ENCODE measurements around the gene TMEM132D.
"Not testable (repeated sequence)": the region's sequence is repeated elsewhere in the genome, so short reads cannot be mapped to it uniquely, and the experiment has no call there.

Gene TMEM132D

GRCh38 chr12:129208566-129208965 is 695.3 kb downstream of the TMEM132D start:
- DNase-seq, result no peak

- no peak for DNase-seq
Observed at GRCh38 chr12:129207084-129207483, 696.7 kb downstream of the TMEM132D start.

DNA sequence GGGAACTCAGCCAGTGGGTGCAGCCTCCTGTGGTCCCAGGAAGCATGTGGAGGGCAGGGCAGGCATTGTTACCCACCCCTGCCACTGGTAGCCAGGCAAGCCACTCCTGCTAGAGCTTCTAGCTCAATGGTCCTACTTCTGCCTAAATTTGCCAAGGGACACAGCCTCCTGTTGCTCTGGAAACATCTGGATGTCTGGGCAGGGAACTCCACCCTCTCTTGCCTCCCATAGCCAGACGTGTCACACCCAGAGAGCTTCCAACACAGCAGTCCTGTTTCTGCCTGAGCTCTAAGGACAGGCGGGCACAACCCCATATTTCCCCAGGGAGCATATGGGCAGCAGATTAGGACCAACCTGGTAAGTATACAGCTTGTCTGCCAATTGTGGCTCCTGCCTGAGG is 700.4 kb downstream of the TMEM132D start:
- no peak for DNase-seq

DNA sequence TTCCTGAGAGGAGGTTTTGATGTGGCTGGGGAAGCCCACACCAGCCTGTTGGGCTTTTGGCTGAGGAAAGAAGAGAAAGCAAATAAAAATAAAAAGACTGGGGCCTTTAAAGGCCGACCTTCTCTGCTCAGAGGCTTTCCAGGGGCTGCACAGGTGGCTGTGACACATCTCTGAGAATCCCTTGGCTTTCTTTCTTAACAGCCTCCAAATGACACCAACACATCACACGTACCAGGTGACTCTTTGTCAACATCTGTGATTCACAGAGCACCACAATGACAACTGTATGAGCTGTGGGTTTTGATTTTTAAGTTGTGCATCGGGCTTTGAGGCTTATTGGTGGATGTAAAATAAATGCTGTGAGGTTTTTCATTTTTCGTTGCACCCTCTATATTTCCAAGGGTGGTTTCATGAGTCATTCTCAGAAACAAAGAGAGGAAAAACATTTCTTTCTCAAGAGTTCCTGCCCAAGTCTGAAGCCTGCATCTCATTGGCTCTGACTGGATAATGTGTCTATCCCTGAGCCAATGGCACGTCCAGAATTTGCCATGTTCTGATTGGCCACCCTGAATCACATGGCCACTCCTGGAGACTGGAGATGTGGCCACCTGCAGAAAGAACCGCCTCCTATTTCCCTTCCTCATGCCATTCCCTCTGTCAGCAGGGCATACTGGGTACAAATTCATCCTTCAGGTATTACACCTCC is 701.6 kb downstream of the TMEM132D start:
- no peak for DNase-seq

DNA sequence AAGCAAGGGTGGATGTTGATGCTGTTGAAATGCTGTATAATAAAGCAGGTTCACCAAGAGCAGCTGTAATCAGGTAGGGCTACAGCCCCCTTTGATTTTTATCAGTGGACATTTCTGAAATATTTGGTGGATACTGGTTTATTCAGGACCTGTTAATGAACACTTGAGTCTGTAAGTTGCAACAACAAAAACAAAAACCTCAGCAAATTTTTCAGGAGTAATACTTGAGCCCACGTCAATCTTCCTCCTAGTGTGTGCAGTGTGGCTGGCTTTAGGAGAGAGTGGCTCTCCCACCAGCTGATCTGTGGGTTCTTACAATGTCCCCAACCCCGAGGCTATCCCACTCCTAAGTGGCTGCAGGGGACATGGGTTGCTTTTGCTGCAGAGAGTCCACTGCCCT is 702.8 kb downstream of the TMEM132D start:
- no peak for DNase-seq

DNA sequence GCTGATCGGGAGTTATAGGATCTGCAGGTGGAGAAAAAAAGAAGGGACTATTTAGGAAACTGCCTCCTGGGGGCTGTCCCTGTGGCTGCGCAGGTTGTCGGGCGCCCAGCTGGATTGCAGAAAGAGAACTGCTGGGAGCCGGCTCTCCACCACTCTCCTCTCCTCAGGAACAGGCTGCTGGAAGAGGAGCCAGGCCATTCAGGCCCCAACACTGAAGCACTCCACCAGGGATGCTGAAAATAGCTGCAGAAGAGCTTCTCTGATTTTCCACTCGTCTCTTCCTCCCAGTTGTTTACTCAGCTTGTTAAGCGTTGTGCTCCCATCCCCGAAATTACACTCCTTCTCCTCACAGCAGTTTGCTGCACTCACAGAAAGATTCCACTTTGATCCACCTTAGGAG is 703.2 kb downstream of the TMEM132D start:
- DNase-seq, result no peak

GRCh38 chr12:129196927-129197326 is 706.9 kb downstream of the TMEM132D start:
- no peak for DNase-seq

- no peak for DNase-seq
Observed at GRCh38 chr12:129195081-129195480, 708.7 kb downstream of the TMEM132D start.

DNA sequence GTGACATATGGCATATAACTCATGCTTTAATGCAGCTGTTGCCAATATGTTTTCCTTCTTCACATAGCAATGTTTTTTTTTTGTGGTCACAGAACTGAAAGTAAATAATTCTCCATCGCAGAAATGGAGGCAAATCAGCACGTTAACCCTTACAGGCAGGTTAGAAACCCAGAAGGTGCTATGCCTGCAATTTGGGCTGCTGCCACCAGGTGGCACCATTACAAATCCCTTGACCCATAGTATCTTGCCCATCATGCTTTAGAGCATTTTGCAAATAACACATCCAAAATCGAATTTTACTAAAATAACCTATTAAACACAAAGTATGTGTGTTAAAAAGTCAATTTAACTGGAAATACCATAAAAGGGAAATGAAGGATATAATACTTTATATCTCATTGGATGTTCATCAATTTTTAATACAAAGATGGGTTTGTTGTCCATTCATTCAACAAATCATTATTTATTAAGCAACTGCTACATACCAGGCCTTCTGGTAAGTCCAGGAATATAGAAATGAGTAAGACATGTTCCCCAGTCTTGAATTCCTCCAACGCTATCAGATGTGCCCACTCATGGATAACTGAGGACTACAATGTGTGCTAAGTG is 710.5 kb downstream of the TMEM132D start:
- no peak for DNase-seq

- DNase-seq, result no peak
Observed at GRCh38 chr12:129190827-129191226, 713.0 kb downstream of the TMEM132D start.

DNA sequence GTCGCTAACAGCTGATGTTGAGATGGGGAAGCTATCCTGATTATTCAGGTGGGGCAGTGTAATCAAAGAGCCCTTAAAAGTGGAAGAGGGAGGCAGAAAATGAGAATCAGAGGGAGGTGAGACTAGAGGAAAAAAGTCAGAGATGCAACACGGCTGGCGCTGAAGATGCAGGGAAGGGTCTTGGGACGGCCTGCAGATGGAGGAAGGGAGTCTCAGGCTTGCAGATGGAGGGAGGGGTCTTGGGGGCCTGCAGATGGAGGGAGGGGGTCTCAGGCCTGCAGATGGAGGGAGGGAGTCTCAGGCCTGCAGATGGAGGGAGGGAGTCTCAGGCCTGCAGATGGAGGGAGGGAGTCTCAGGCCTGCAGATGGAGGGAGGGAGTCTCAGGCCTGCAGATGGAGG is 713.9 kb downstream of the TMEM132D start:
- DNase-seq, result not testable (repeated sequence)

DNA sequence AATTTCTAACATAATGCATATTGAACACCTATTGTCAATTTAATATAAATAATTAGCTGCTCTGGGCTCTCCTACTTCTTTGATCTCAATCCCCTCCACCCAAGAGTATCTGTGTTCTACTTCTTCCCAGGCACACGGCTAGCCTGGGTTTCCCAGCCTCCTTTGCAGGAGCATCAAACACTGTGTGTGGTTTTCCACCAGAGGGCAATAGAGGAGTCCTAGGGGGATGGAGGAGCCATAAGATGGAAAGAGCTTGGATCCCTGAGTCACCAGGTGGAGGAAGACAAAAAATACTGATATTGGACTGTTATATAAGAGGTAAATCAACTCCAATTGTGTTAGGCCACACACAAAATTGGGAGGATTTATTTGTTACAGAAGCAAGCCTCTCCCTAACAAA is 716.9 kb downstream of the TMEM132D start:
- no peak for DNase-seq

DNA sequence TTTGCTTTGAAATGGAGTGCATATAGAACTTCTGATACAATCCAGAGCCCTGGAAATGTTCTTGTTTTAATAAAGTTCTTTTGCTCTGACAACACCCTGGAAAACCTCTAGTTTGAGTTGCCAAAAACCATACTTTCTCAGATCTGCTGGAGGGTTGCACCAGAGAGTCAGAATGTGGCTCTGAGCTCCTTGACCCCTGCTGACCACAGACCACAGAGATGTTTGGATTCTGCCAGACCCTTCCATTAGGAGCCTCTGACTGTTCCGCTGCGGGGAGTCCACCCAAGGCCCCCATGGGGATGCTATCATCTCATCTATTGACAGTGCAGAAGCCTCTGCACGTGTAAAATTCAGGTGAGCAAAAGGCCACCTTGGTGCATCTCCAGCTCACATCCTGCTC is 718.0 kb downstream of the TMEM132D start:
- DNase-seq, result no peak

DNA sequence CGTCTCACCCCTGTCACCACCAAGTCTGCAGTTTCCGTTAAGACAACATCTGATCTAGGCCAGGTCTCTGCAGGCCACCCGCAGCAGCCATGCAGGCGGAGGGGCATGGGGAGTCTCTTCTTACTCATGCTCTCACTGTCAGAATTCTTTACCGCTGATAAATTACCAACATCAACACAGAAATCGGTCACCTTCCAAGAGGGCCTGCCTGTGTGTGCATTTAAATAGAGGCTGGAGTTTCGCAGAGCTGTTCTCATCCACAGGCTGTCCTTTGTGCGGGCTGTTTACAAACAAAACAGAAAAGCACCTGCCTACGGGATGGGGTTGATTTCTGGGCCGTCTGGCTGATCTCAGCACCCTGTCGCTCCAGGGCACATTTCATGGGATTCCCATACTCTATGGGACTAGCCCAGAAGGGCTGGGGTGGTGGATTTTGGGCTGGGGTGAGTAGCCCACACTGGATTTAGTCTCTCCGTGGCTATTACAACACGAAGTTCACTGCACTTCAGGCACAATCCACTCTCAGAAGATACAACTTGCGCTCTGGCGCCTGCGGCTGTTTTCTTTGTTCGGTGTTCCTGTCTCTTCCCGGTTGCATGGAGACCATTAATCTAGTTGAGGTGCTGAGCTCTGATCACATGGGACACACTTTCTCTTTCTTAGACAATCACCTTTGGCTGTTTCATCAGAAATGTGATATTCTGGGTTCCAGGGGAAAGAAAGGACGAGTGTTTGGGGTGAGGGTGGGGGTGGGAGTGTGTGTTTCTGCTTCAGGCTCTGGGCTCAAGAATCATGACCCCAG is 719.5 kb downstream of the TMEM132D start:
- no peak for DNase-seq

GRCh38 chr12:129179941-129180553 is 723.8 kb downstream of the TMEM132D start:
- no peak for DNase-seq

- DNase-seq, result no peak
Observed at GRCh38 chr12:129169928-129170327, 733.9 kb downstream of the TMEM132D start.

DNA sequence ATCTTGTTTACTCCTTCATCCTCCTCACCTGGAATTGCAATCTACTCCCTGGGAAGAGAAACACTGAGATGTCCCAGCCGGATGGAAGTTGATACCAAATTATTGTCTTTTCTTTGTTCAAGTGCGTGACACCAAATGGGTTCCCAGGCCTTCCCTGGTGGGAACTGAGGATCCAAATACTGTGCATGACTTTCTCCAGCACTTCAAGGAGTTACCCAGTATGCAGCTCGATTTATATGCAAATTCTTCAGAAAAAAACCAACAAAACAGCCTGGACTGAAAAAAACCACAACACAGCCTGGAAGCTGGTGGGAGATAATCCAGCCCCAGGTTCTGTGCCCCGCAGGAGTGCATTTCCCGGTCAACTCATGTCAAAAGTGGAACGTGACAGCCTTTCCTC is 740.0 kb downstream of the TMEM132D start:
- DNase-seq, result no peak

GRCh38 chr12:129163461-129163860 is 740.4 kb downstream of the TMEM132D start:
- no peak for DNase-seq

GRCh38 chr12:129162805-129163204 is 741.0 kb downstream of the TMEM132D start:
- no peak for DNase-seq

- DNase-seq, result no peak
Observed at GRCh38 chr12:129161511-129161910, 742.3 kb downstream of the TMEM132D start.

DNA sequence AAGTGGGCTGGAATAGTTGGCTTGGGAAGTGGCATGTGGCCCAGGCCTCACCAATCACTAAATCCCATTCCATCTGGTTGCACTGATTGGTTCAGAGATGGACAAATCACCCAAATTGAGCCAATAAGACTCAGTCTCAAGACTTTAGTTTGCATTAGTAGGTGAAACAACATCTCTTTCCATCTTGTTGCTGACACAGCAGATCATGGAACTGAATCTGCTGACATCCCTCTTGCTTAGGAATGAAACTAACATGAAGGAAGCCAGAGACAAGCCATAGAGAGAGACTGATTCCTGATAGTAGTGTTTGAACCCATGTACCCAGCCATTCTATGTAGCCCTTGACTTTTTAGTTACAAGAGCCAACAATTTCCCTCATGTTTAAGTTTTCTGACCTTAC is 743.5 kb downstream of the TMEM132D start:
- no peak for DNase-seq

DNA sequence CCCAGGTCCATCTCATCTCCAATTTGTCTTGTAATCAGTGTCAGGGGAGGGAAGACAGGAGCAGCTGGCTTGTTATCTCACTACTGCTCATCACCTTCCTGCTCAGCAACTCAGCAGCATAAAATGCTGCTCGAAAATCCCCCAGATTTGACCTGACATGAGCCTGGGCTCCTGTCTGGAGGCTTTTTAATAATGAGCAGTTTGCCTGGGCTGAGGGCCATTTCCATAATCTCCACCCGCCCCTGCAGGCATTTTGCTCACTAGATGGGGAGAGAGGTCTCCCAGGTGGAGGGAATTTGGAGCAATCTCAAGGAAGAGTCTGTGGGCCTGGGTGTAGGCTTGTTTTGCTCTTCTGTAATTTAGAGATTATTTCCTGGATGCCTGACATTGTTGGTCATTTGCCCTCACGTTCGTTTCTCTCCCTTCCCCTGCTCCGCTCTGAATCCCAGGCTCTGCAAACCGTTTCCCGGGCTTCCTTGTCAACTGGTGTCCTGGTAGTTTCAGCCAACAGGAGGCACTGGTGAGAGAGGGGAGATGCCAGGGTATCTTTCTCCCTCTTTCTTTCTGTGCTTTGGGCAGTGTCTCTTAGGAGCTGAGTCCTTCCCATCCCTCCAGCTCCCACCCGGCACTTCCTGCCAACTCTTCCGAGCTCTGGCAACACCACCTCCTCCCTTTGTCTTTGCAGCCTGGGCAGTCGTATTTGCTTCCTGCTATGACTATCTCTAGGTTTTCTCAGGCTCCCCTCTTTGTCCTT is 751.3 kb downstream of the TMEM132D start:
- DNase-seq, result no peak

GRCh38 chr12:129150721-129151120 is 753.1 kb downstream of the TMEM132D start:
- DNase-seq, result no peak

Data from CD4-positive, alpha-beta T cell treated with Interleukin-15 for 1 hour (primary cell).